HCT116 (cell line): Measurements from ENCODE around the gene C6orf62. TPM values are rescaled to one million over a fixed set of nuclear protein-coding genes. Genes with fewer than 3 reads are reported as not detected.

Experiments
- ATAC-seq: fragments of 200-7000 bp; cut with Tn5 transposase; 2 replicates; pipeline ENCODE4 v1.9.1; 2020; ENCODE audit warnings: mild to moderate bottlenecking, moderate library complexity
- BruUV-seq: library from RNA; stranded (reverse); fragments of 400-500 nt; replicated peaks from 2 replicates; lab custom pipeline; 2021; lab: Mats Ljungman, UMichigan
- CTCF ChIA-PET: fragments of 300-600 bp; sonication (Branson Sonifier 250); formaldehyde crosslinking; loops from one replicate; lab custom pipeline; 2021; ENCODE audit warnings: antibody characterized with exemption; lab: Charles Lee
- POLR2A ChIA-PET: fragments of 300-600, 350-600 bp; sonication (Branson Sonifier 250); formaldehyde crosslinking; loops from one replicate; lab custom pipeline; 2021; ENCODE audit warnings: antibody characterized with exemption; lab: Charles Lee
- RAD21 ChIA-PET, 2 experiments: fragments of 300-600 bp; sonication (Branson Sonifier 250); formaldehyde crosslinking; loops; one replicate each; lab custom pipeline; 2023; ENCODE audit warnings: low total read pairs in 2 of 2; ENCODE audit not compliant: uncharacterized antibody in 2 of 2, unreplicated experiment in 2 of 2, low non-redundant PET in 1 of 2; lab: Charles Lee
- DNase-seq: peaks from one replicate; pipeline ENCODE4 v3.0.0-alpha.2; 2010; ENCODE audit warnings: low read depth, low spot score
- H2AFZ ChIP-seq: fragments of 200-600 bp; shearing (Covaris generic), sonication (generic); 2 replicates; pipeline ENCODE4 v1.6.1; 2017; ENCODE audit warnings: low read depth, mixed run types, mixed read lengths, antibody characterized with exemption, low read length; ENCODE audit not compliant: poor library complexity, severe bottlenecking
- H3K27ac ChIP-seq: 2 replicates; pipeline ENCODE4 v1.5.1; 2012; ENCODE audit warnings: low read depth, low read length
- H3K27me3 ChIP-seq: fragments of 200-600 bp; sonication (generic); 2 replicates; pipeline ENCODE4 v1.6.1; 2016; ENCODE audit warnings: mixed run types, low read length, mixed read lengths; ENCODE audit not compliant: insufficient read depth
- H3K36me3 ChIP-seq, 2 experiments: fragments of 200-500 bp in 1 of 2; fragments of 200-600 bp in 1 of 2; sonication (Bioruptor generic) in 1 of 2; sonication (generic) in 1 of 2; 2 replicates each; pipeline versions ENCODE4 v1.5.1 to v1.6.1; 2014 to 2016; ENCODE audit warnings: low read length in 2 of 2, inconsistent platforms in 1 of 2, mixed read lengths in 1 of 2, mixed run types in 1 of 2; ENCODE audit not compliant: insufficient read depth in 2 of 2, control insufficient read depth in 1 of 2
- H3K4me1 ChIP-seq, 2 experiments: fragments of 200-600 bp in 1 of 2; sonication (generic) in 1 of 2; 2 replicates each; pipeline versions ENCODE4 v1.5.1 to v1.6.1; 2012 to 2017; ENCODE audit warnings: low read length in 2 of 2, inconsistent platforms in 1 of 2, mild to moderate bottlenecking in 1 of 2, mixed read lengths in 1 of 2, mixed run types in 1 of 2, moderate library complexity in 1 of 2; ENCODE audit not compliant: insufficient read depth in 2 of 2, control insufficient read depth in 1 of 2
- H3K4me2 ChIP-seq: fragments of 200-600 bp; sonication (generic); 2 replicates; pipeline ENCODE4 v1.6.1; 2017; ENCODE audit warnings: mixed run types, low read length, mixed read lengths
- H3K4me3 ChIP-seq, 2 experiments: fragments of 200-600 bp in 1 of 2; sonication (generic) in 1 of 2; replicated peaks in 1 of 2; 2 replicates each; pipeline ENCODE4 v1.5.1; 2011 to 2016; ENCODE audit warnings: low read length in 2 of 2, control low read depth in 1 of 2, low read depth in 1 of 2, mild to moderate bottlenecking in 1 of 2, mixed read lengths in 1 of 2, mixed run types in 1 of 2
- H3K79me2 ChIP-seq: fragments of 200-600 bp; sonication (generic); 2 replicates; pipeline ENCODE4 v1.6.1; 2017; ENCODE audit warnings: mild to moderate bottlenecking, mixed run types, low read length, moderate library complexity, mixed read lengths; ENCODE audit not compliant: insufficient read depth
- H3K9ac ChIP-seq: fragments of 200-600 bp; sonication (generic); 2 replicates; pipeline ENCODE4 v1.6.1; 2016; ENCODE audit warnings: low read length, mixed read lengths
- H3K9me2 ChIP-seq: fragments of 200-600 bp; sonication (generic), shearing (Covaris generic); 2 replicates; pipeline ENCODE4 v1.6.1; 2017; ENCODE audit warnings: mixed run types, mild to moderate bottlenecking, moderate library complexity; ENCODE audit not compliant: insufficient read depth
- H3K9me3 ChIP-seq, 2 experiments: fragments of 200-500 bp in 1 of 2; fragments of 200-600 bp in 1 of 2; sonication (Bioruptor generic) in 1 of 2; sonication (generic) in 1 of 2; 2 replicates each; pipeline ENCODE4 v1.6.1; 2014 to 2017; ENCODE audit warnings: low read length in 2 of 2, mixed read lengths in 2 of 2, inconsistent platforms in 1 of 2, low read depth in 1 of 2, mild to moderate bottlenecking in 1 of 2, mixed run types in 1 of 2, moderate library complexity in 1 of 2; ENCODE audit not compliant: control insufficient read depth in 1 of 2, insufficient read depth in 1 of 2
- H4K20me1 ChIP-seq: fragments of 200-600 bp; sonication (generic), shearing (Covaris generic); 2 replicates; pipeline ENCODE4 v1.6.1; 2017; ENCODE audit warnings: mixed run types, mild to moderate bottlenecking, moderate library complexity; ENCODE audit not compliant: insufficient read depth
- ATF3 ChIP-seq: IDR thresholded peaks from 2 replicates; pipeline ENCODE4 v1.6.1; 2012
- CBX3 ChIP-seq: IDR thresholded peaks from 2 replicates; pipeline ENCODE4 v1.6.1; 2012; ENCODE audit warnings: low read depth
- ELF1 ChIP-seq: IDR thresholded peaks from 2 replicates; pipeline ENCODE4 v1.6.1; 2012; ENCODE audit warnings: low read depth, borderline replicate concordance
- EZH2 ChIP-seq: fragments of 200-600 bp; sonication (generic); IDR thresholded peaks from 2 replicates; pipeline ENCODE4 v1.6.1; 2017; ENCODE audit warnings: antibody characterized with exemption, mixed run types
- EZH2phosphoT487 ChIP-seq: fragments of 200-600 bp; IDR thresholded peaks from 2 replicates; pipeline ENCODE4 v1.6.1; 2018; ENCODE audit warnings: antibody characterized with exemption, borderline replicate concordance
- FOSL1 ChIP-seq: IDR thresholded peaks from 2 replicates; pipeline ENCODE4 v1.6.1; 2012; ENCODE audit warnings: low read depth
- JUND ChIP-seq: IDR thresholded peaks from 2 replicates; pipeline ENCODE4 v1.6.1; 2012
- POLR2A ChIP-seq: IDR thresholded peaks from 2 replicates; pipeline ENCODE4 v1.7.0; 2011; ENCODE audit warnings: borderline replicate concordance; ENCODE audit not compliant: insufficient read depth, insufficient read length; ENCODE audit errors: extremely low read depth
- POLR2AphosphoS5 ChIP-seq: IDR thresholded peaks from 2 replicates; pipeline ENCODE4 v1.6.1; 2011; ENCODE audit warnings: mild to moderate bottlenecking, low read depth, low read length, moderate library complexity
- RAD21 ChIP-seq: IDR thresholded peaks from 2 replicates; pipeline ENCODE4 v1.6.1; 2012; ENCODE audit warnings: low read depth, mild to moderate bottlenecking
- SIN3A ChIP-seq: IDR thresholded peaks from 2 replicates; pipeline ENCODE4 v1.6.1; 2012; ENCODE audit warnings: low read depth
- SP1 ChIP-seq: IDR thresholded peaks from 2 replicates; pipeline ENCODE4 v1.6.1; 2012; ENCODE audit warnings: low read depth
- SRF ChIP-seq: IDR thresholded peaks from 2 replicates; pipeline ENCODE4 v1.6.1; 2012; ENCODE audit warnings: low read depth
- TCF7L2 ChIP-seq: IDR thresholded peaks from 2 replicates; pipeline ENCODE4 v1.7.0; 2011; ENCODE audit warnings: borderline replicate concordance, inconsistent platforms; ENCODE audit not compliant: insufficient read depth, insufficient read length; ENCODE audit errors: extremely low read depth
- ZFX ChIP-seq: fragments of 450-650 bp; IDR thresholded peaks from 2 replicates; pipeline ENCODE4 v1.6.1; 2017
- ZNF274 ChIP-seq: fragments of 200-500 bp; sonication (Bioruptor generic); IDR thresholded peaks from 2 replicates; pipeline ENCODE4 v1.6.1; 2014; ENCODE audit warnings: mild to moderate bottlenecking, low read depth, low read length, inconsistent platforms
- intact Hi-C: fragments of 100-400 bp; cut with micrococcal nuclease; formaldehyde crosslinking; loops from 2 replicates; pipeline ENCODE4 v1.10.0; 2022
- total RNA-seq: library from RNA; stranded (reverse); gene quantifications from one replicate; pipeline ENCODE4 v1.2.1, GENCODE V29; 2021; ENCODE audit not compliant: unreplicated experiment
- TF ChIP-seq, protein P1 (sequence below): IDR thresholded peaks from 2 replicates; pipeline ENCODE4 v1.6.1; 2012
- TF ChIP-seq, protein P2 (sequence below): IDR thresholded peaks from 2 replicates; pipeline ENCODE4 v1.6.1; 2011; ENCODE audit warnings: mild to moderate bottlenecking, low read length, moderate library complexity; ENCODE audit not compliant: insufficient replicate concordance; ENCODE audit errors: extremely low read depth
- TF ChIP-seq, protein P3 (sequence below), 3 experiments: fragments of 200-600 bp in 1 of 3; sonication (generic) in 1 of 3; IDR thresholded peaks in 2 of 3; conservative IDR thresholded peaks in 1 of 3; 2 replicates each; pipeline ENCODE4 v1.5.1; 2012 to 2017; ENCODE audit warnings: low read depth in 2 of 3, low read length in 2 of 3, antibody characterized with exemption in 1 of 3, borderline replicate concordance in 1 of 3, control low read depth in 1 of 3, mild to moderate bottlenecking in 1 of 3, mixed read lengths in 1 of 3, mixed run types in 1 of 3, moderate library complexity in 1 of 3; ENCODE audit not compliant: insufficient read depth in 1 of 3

Gene C6orf62
- total RNA-seq, 1 experiment from 2014 or later, result 103 TPM

DNA sequence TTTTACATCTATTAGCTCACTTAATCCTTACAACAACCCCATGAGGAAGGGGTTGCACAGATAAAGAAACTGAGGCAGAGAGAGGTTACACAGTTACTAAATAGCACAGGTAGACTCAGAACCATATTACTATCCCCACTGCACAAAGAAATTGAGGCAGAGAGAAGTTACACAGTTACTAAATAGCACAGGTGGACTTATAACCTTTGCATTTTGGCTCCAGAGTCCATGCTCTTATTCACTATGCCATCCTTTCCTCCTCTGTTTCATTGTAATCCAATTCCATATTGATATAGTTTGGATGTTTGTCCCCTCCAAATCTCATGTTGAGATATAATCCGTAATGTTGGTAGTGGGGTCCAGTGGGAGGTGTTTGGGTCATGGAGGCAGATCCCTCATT lies 55.8 kb downstream of the C6orf62 start:
- no peak for DNase-seq
- H3K27me3 ChIP-seq, result no peaks in the 10 kb centered on the region
- no peak overlapping the region for H3K4me2 ChIP-seq
- H3K4me3 ChIP-seq, result no peak overlapping the region
- H3K27ac ChIP-seq, result no peak overlapping the region
- ChIA-PET POLR2A (no interaction called here), RAD21 (no interaction called here)
- no peaks in the 10 kb centered on the region for H3K9me3 ChIP-seq
- H3K9ac ChIP-seq, result no peak overlapping the region
- peaks cover 7 to 16% of the 10 kb centered on the region in 2 experiments; a peak in 3 of 4 replicates for H3K4me1 ChIP-seq
- BruUV-seq, result no TSS peak
- H3K36me3 ChIP-seq, result peaks cover 9 to 11% of the 10 kb centered on the region in 2 experiments; a peak in 2 of 4 replicates
- peaks cover 37% of the 10 kb centered on the region for H3K79me2 ChIP-seq
- no peaks in the 10 kb centered on the region for H3K9me2 ChIP-seq
- H2AFZ ChIP-seq, result no peak overlapping the region
- no peak for TF ChIP-seq FOSL1
- TF ChIP-seq ZNF274, result no peak
- no peak for TF ChIP-seq EZH2
- no peak for TF ChIP-seq SRF
- TF ChIP-seq ATF3, result no peak
- TF ChIP-seq SP1, result no peak
- TF ChIP-seq EZH2phosphoT487, result no peak
- no peak for TF ChIP-seq CBX3
- no peak for TF ChIP-seq SIN3A
- no peak for TF ChIP-seq RAD21
- TF ChIP-seq, protein P1, sequence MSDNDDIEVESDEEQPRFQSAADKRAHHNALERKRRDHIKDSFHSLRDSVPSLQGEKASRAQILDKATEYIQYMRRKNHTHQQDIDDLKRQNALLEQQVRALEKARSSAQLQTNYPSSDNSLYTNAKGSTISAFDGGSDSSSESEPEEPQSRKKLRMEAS, result no peak
- TF ChIP-seq, protein P2, sequence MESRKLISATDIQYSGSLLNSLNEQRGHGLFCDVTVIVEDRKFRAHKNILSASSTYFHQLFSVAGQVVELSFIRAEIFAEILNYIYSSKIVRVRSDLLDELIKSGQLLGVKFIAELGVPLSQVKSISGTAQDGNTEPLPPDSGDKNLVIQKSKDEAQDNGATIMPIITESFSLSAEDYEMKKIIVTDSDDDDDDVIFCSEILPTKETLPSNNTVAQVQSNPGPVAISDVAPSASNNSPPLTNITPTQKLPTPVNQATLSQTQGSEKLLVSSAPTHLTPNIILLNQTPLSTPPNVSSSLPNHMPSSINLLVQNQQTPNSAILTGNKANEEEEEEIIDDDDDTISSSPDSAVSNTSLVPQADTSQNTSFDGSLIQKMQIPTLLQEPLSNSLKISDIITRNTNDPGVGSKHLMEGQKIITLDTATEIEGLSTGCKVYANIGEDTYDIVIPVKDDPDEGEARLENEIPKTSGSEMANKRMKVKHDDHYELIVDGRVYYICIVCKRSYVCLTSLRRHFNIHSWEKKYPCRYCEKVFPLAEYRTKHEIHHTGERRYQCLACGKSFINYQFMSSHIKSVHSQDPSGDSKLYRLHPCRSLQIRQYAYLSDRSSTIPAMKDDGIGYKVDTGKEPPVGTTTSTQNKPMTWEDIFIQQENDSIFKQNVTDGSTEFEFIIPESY, result no peak
- no peak for TF ChIP-seq POLR2AphosphoS5
- TF ChIP-seq ELF1, result no peak
- TF ChIP-seq JUND, result no peak
- TF ChIP-seq ZFX, result no peak
- TF ChIP-seq TCF7L2, result no peak
- no peak for TF ChIP-seq POLR2A
- TF ChIP-seq, protein P3, sequence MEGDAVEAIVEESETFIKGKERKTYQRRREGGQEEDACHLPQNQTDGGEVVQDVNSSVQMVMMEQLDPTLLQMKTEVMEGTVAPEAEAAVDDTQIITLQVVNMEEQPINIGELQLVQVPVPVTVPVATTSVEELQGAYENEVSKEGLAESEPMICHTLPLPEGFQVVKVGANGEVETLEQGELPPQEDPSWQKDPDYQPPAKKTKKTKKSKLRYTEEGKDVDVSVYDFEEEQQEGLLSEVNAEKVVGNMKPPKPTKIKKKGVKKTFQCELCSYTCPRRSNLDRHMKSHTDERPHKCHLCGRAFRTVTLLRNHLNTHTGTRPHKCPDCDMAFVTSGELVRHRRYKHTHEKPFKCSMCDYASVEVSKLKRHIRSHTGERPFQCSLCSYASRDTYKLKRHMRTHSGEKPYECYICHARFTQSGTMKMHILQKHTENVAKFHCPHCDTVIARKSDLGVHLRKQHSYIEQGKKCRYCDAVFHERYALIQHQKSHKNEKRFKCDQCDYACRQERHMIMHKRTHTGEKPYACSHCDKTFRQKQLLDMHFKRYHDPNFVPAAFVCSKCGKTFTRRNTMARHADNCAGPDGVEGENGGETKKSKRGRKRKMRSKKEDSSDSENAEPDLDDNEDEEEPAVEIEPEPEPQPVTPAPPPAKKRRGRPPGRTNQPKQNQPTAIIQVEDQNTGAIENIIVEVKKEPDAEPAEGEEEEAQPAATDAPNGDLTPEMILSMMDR (IDR thresholded peaks at IDR 0.05 in 2 of 3, conservative IDR thresholded peaks at IDR 0.05 in 1 of 3; ENCODE audit: borderline replicate concordance in 1 of 3, insufficient read depth in 1 of 3, low read depth in 2 of 3, low read length in 2 of 3), result no peak
- TF ChIP-seq, all 23 proteins: peak for 0
- ATAC-seq, result no peak
- CTCF ChIA-PET, result no interaction called here
- intact Hi-C loops, result no loop called here
- no peaks in the 10 kb centered on the region for H4K20me1 ChIP-seq
